Measurements from ENCODE around the gene KCNAB2.

DNA sequence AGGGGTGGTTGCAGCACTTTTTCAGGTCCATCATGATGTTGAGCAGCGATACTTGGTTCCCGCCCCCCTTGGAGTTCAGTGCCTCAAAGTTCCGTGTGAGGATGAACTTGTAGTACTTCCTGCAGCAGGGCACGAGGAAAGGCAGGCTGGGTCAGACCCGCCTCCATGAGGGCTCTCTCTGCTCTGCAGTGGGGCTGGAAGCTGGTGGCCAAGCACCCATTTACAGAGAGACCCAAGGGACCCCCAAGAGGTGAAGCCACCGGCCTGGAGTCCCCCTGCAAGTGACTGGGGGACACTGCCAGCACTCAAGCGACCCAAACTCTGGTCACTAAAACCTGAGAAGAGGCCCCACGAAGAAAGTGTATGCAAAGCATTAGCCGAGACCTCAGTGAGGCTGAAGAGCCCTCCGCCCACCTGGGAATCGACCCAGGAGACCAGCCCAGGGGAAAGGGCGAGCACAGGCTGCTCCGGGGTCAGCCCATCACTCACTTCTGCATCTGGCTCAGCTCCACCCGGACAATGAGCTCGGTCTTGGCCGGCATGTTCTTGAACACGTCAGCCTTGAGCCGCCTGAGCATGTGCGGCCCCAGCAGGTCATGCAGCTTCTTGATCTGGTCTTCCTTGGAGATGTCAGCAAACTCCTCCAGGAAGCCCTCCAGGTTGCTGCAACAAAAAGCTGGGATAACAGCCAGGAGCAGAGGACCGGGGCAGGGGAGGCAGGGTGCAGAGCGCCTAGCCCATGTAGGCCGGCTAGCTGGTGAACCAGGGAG is 89.2 kb downstream of the KCNAB2 start:
- TF ChIP-seq TCF4 (CRISPR knock-in tag; IDR thresholded peaks at IDR 0.05; ENCODE audit: borderline replicate concordance) (no peak), RARB (CRISPR knock-in tag; IDR thresholded peaks at IDR 0.05) (no peak)

Data from SK-N-SH treated with all-trans-retinoic acid at 6 μM for 48 hours (cell line).